ENCODE measurements around the gene FOXK1.

GRCh38 chr7:4712281-4713182, 30.4 kb downstream of the FOXK1 start:
- TF ChIP-seq POLR2A (IDR thresholded peaks at IDR 0.05), result no peak
- TF ChIP-seq EP300 (IDR thresholded peaks at IDR 0.05), result no peak
- no peak for TF ChIP-seq CTCF (IDR thresholded peaks at IDR 0.05)
